SW480 (cell line): Measurements from ENCODE around the gene TMED6.
"Not testable (repeated sequence)": the region's sequence is repeated elsewhere in the genome, so short reads cannot be mapped to it uniquely, and the experiment has no call there.

ENCODE experiments used
- DNase-seq: peaks from one replicate; pipeline ENCODE4 v3.0.0-alpha.2; 2016; ENCODE audit warnings: low spot score

The TMED6 gene

DNA sequence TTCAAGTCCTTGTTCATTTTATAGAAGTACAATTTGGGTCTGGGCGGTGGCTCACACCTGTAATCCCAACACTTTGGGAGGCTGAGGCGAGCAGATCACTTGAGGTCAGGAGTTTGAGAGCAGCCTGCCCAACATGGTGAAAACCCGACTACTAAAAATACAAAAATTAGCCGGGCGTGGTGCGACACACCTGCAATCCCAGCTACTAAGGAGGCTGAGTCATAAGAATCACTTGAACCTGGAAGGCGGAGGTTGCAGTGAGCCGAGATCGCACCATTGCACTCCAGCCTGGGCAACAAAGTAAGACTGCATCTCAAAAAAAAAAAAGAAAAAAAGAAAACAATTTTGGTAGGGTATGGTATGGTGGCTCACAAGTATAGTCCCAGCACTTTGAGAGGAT lies 8.5 kb upstream of the TMED6 start:
- DNase-seq: not testable (repeated sequence)

DNA sequence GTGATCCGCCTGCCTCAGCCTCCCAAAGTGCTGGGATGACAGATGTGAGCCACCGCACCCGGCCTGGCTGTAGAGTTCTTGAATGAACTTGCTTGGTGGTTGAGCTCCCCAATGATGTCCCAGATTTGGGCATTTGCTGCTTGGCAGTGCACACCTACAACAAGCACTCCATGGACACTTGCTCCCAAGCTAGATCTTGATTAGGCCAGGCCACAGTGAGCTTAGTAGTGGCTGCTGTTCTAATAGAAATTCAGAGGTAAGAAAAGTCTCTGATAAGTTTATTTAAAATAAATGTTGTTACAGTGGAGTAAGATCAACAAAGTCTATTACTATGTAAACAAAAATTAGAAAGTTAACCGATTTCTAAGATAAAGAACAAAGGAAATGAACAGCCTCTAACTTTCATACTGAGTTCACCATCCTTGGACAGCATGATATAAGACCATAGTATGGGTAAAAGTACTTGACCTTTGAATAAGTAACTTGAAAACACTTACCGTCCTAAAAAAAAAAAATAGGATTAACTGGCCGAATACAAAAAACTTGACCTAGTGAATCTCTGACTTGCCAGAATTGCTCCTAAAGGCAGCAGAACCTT lies 951 bp downstream of the TMED6 start:
- DNase-seq: no peak

DNA sequence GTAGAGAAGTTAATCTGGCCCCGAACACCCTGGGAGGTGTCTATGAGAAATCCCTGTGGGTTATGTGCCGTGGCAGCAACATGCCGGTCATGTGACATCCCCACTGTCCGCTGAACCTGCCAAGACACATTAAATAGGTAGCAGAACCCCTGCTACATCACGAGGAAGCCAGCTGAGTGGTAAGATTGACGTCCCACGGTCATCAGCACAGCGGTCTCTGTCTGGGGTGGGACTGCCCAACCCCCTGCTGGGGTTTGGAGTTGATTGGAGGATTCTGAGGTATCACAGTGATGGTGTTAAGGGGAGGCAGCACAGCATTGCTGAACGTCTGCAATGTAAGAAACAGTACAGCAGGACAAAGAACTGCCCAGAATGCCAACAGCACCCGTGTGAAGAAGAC lies 2.0 kb downstream of the TMED6 start:
- DNase-seq: no peak

- DNase-seq: no peak
Observed at GRCh38 chr16:69348222-69348621, 3.4 kb downstream of the TMED6 start.

- DNase-seq: no peak
Observed at GRCh38 chr16:69346683-69347082, 4.9 kb downstream of the TMED6 start.

DNA sequence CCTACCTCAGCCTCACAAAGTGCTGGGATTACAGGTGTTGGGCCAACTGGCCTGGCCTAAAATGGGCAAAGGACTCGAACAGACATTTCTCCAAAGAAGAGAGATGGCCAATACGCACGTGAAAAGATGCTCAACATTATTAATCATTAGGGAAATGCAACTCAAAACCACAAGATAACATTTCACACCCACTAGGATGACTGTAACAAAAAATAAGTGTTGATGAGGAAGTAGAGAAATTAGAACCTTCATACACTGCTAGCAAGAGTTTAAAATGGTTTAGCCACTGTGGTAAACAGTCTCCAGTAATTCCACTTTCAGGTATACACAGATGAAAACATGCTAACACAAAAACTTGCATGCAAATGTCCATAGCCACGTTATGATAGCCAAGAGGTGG lies 5.7 kb downstream of the TMED6 start:
- no peak for DNase-seq

- DNase-seq: no peak
Observed at GRCh38 chr16:69344171-69344570, 7.4 kb downstream of the TMED6 start.

- DNase-seq: no peak
Observed at GRCh38 chr16:69340095-69340644, 11.4 kb downstream of the TMED6 start.

GRCh38 chr16:69339289-69340094 lies 12.1 kb downstream of the TMED6 start, which contains the start of the genes COG8 and NIP7:
TSS of gene COG8 (minus strand) at chr16:69339564. CDS start at chr16:69339552, 12 bp downstream.
TSS of gene NIP7 (plus strand) at chr16:69339772. CDS start at chr16:69339830, 58 bp downstream.
- DNase-seq: peak; percentile 99

DNA sequence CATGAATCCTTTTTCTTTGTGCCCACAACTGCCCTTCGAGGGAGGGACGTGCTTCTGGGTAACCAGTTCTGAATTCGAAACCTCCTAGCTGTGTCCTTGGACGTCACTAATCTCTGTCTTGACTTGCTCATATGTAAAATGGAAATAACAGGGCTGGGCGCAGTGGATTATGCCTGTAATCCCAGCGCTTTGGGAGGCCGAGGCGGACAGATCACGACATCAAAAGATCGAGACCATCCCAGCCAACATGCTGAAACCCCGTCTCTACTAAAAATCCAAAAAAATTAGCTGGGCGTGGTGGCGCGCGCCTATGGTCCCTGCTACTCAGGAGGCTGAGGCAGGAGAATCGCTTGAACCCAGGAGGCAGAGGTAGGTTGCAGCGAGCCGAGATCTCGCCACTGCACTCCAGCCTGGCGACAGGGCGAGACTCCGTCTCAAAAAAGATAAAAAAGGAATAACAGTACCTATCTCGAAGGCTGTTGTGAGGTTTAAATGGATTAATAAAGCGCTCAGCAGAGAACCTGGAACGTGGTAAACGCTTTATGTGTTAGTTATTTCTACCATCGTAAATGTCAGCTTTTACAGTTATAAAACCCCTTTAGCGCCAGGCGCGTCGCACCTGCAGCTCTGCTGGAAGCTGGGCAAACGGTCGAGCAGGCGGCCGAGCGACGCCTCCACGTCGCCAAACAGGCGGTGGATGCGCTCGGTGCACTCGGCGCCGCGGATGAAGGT lies 12.9 kb downstream of the TMED6 start:
- DNase-seq: no peak

DNA sequence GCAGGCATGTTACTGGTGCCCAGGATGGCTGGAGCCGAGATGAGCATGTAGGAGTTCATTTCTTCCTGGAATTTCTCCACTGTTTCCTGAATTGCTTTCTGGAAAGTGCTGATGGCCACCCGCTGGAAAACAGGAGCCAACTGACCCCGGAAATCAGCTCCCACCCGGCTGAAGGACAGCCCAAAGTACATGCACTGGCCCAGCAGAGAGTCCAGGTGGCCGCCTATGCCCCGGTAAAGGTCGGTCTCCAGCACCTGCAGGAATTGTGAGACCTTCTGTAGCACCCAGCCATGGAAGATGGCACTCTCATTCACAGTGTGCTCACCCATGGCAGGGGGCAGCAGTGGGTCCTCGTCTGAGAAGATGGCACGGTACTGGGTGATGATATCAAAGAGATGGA lies 16.9 kb downstream of the TMED6 start:
- no peak for DNase-seq

DNA sequence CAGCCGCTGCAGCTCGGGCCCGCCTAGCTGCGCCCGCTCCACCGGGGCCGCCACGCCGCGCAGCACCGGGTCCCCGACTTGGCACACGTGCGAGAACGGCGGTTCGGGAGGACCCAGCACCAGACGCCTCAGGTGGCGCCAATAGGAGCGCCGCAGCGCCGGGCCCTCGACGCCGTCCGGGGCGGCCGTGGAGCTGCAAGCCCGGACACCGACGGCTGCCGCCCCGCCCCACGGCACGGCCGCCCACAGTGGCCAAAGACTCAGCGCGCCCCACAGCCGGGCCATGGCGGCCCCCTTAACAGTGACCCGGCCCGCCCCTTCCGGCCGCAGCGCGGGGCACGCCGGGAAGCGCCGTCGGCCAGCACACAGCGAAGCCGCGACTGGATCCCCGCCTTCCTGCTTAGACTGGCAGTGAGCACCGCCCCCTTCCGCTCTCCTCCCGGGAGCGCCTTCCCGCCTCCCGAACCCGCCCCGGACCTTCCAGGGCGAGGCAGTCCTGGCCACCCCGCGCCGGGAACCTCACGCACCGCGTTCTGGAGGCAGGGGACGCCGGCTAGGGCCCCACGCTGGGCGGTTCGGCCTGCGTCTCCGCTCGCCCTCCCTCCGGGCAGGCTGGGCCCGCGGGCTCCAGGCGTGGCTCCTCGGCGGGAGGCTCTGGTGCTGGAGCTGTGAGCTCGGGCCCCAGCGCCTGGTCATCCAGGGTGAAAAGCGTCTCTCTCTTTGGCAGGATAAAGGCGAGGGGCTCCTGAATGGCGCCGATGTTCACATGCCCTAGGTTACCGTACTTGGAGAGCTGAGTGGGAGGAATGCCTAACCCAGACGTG lies 21.1 kb downstream of the TMED6 start, which contains the start of gene PDF:
PDF (minus strand) TSS at position 303 of the 824 bp plus-strand sequence; CDS start at position 285, 18 bp downstream.
- DNase-seq: peak; percentile 94

DNA sequence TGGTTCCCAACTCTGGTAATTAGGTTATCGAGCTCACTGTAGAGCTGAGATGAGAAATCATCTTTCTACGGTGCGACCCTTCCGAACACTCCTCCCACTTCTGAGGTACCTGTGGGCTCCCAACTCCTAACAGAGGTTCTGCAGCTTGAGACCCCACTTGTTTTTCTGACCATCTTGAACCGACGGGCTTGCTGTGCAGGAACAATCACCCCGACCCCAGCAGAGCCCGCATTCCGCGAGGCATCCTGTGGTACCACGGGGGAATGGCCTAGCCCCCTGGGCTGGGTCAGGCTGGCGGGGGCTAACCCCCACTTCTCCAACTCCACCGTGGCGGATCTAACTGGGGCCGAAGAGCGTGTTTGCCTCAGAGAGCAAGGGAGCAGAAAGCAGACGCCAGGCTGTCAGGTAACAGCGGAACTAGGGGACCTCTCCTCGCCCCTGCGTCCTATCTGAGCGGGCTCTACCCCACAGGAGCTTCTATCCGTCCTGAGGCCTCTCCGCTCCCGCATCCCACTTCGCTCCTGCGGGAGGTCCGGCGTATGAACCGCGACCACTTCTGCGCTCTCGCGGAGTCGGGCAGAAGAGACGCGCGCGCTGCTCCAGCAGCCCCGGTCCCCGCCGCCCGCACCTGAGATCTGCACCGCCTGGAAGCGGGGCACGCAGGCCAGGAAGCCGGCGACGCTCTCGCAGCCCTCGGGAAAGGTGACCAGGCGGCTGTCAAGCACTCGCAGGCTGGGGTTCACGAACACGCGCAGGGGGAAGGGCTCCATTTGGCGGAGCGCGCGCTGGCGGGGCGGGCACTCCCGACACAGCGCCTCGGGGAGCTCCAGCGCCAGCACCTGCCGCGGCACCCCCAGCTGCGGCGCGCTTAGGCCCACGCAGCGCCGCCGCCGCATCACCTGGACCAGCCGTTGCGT lies 22.0 kb downstream of the TMED6 start:
- peak; percentile 38 for DNase-seq

- DNase-seq: no peak
Observed at GRCh38 chr16:69328854-69329316, 22.7 kb downstream of the TMED6 start.

DNA sequence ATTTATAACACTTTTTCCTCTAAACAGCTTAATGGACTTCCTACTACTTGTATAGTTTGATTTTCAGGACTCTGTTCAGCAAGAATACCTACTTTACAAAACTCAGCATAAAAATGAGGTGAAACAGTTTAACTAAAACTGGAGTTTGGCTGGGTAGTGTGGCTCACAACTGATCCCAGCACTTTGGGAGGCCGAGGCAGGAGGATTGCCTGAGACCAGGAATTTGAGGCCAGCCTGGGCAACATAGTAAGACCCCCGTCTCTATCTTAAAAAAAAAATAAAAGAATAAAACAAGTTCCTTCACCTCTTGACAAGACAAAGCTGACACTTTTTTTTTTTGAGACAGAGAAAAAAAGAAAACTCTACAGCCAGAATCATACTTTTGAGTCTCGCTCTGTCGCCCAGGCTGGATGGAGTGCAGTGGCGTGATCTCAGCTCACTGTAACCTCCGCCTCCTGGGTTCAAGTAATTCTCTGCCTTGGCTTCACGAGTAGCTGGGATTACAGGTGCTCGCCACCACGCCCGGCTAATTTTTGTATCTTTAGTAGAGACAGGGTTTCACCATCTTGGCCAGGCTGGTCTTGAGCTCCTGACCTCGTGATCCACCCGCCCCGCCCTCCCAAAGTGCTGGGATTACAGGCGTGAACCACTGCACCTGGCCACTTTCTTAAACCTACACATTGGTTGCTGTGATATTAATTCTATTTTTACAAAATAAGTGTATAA lies 23.8 kb downstream of the TMED6 start:
- DNase-seq: no peak

GRCh38 chr16:69326172-69326873 lies 25.3 kb downstream of the TMED6 start:
- no peak for DNase-seq

- DNase-seq: no peak
Observed at GRCh38 chr16:69325784-69326171, 25.8 kb downstream of the TMED6 start.

DNA sequence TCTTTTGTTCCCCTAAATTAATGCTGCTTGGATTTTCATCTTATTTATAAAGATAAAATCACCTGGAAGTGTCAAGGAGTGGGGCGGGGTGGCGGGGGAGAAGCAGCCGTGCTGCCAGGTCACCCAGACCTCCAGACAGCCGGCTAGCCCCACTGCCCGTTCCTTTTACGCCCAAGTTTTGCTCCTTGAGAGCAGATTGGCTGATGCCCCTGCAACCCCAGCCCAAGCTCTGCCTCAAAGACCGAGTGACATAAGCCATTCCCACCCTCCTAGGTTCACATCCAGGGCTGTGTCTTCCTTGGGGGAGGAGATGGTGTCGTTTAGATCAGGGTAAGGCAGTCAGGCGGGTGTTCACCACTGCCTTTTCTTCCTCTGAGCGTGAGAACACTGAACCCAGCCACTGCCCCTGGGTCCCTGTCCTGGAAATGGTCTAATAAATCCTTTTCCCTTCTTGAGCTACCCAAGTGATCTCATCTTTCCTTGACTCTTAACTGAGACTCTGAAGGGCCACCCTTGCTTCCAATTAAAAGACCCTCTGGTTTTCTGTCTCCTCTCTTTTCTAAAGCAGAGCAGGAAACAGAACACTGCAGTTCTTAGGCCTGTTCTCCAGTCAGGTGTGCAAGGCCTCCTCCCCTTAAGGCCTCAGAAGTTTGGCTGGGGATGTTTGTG lies 26.9 kb downstream of the TMED6 start:
- DNase-seq: no peak
